ENCODE measurements around the gene FOXP1. TPM values are rescaled to one million over a fixed set of nuclear protein-coding genes. Genes with fewer than 3 reads are reported as not detected.
A peak's percentile ranks its signal among the peaks of the same experiment; 100 is the strongest.

Gene FOXP1
- total and polyA plus RNA-seq, 3 experiments from 2014 or later = 142 to 185 (median 147) TPM

- no peak overlapping the region for H3K4me3 ChIP-seq (ENCODE audit: low read length)
- H3K9me3 Mint-ChIP-seq = no peaks in the 10 kb centered on the region
- peaks cover 0 to 3% of the 10 kb centered on the region in 2 donors for H3K27me3 Mint-ChIP-seq
- no peaks in the 10 kb centered on the region for H3K36me3 ChIP-seq (ENCODE audit: insufficient read depth, low read length)
- no peak for DNase-seq
- H3K4me1 Mint-ChIP-seq = peaks cover 21 to 23% (median 23%) of the 10 kb centered on the region in 3 donors
- H3K9me3 ChIP-seq (ENCODE audit: low read length) = no peaks in the 10 kb centered on the region
- H3K27ac Mint-ChIP-seq = peak overlapping the region in 5 of 8 donors; percentile 19 to 55 (median 39)
- ChIA-PET POLR2A (no interaction called here), CTCF (interaction anchor here (1.3 to 1.5 kb wide), 2 partner anchors 13 to 500 kb away, joined by 3 to 5 read pairs; no protein-coding TSS in a partner anchor)
- peaks cover 0 to 4% (median 4%) of the 10 kb centered on the region in 3 donors for H3K36me3 Mint-ChIP-seq
- H3K27ac ChIP-seq (ENCODE audit: low read depth, low read length) = no peak overlapping the region
- peaks cover 24% of the 10 kb centered on the region for H3K4me1 ChIP-seq (ENCODE audit: insufficient read depth, low read length)
- no peak overlapping the region for H3K4me3 Mint-ChIP-seq
- no peaks in the 10 kb centered on the region for H3K27me3 ChIP-seq (ENCODE audit: insufficient read depth, low read length, poor library complexity, severe bottlenecking)
These were observed 74.5 kb downstream of the FOXP1 start for GRCh38 chr3:71509066-71509465.

- Histone ChIP-seq H3K9me3 (ENCODE audit: low read length) (no peaks in the 10 kb centered on the region), H3K36me3 (ENCODE audit: insufficient read depth, low read length) (no peaks in the 10 kb centered on the region), H3K4me1 (ENCODE audit: insufficient read depth, low read length) (peaks cover 31% of the 10 kb centered on the region), H3K27me3 (ENCODE audit: insufficient read depth, low read length, poor library complexity, severe bottlenecking) (no peaks in the 10 kb centered on the region), H3K4me3 (ENCODE audit: low read length) (no peak overlapping the region), H3K27ac (ENCODE audit: low read depth, low read length) (no peak overlapping the region)
- H3K4me3 Mint-ChIP-seq = no peak overlapping the region
- CTCF ChIA-PET = interaction anchor here (0.8 to 0.9 kb wide), 2 partner anchors 45 to 79 kb away, joined by 3 read pairs; no protein-coding TSS in a partner anchor
- peaks cover 0 to 3% of the 10 kb centered on the region in 2 donors for H3K27me3 Mint-ChIP-seq
- H3K36me3 Mint-ChIP-seq = peaks cover 2 to 10% (median 9%) of the 10 kb centered on the region in 3 donors
- no peak for DNase-seq
- peaks cover 34 to 48% (median 38%) of the 10 kb centered on the region in 3 donors for H3K4me1 Mint-ChIP-seq
- peak overlapping the region in 2 of 8 donors; percentile 46 to 84 for H3K27ac Mint-ChIP-seq
- POLR2A ChIA-PET = no interaction called here
- no peaks in the 10 kb centered on the region for H3K9me3 Mint-ChIP-seq
These were observed 77.7 kb downstream of the FOXP1 start for GRCh38 chr3:71505767-71506350.

GRCh38 chr3:71504250-71505036 is 79.1 kb downstream of the FOXP1 start:
- H3K27me3 ChIP-seq (ENCODE audit: insufficient read depth, low read length, poor library complexity, severe bottlenecking) = no peaks in the 10 kb centered on the region
- H3K9me3 Mint-ChIP-seq = no peaks in the 10 kb centered on the region
- ChIA-PET POLR2A (interaction anchor here (1.2 kb wide), 2 partner anchors 9 to 13 kb away, joined by 3 read pairs; no protein-coding TSS in a partner anchor), CTCF (no interaction called here)
- DNase-seq = no peak
- H3K4me3 ChIP-seq (ENCODE audit: low read length) = no peak overlapping the region
- no peak overlapping the region for H3K27ac ChIP-seq (ENCODE audit: low read depth, low read length)
- peak overlapping the region in 4 of 8 donors; percentile 8 to 69 (median 22) for H3K27ac Mint-ChIP-seq
- H3K27me3 Mint-ChIP-seq = peaks cover 0 to 3% of the 10 kb centered on the region in 2 donors
- H3K9me3 ChIP-seq (ENCODE audit: low read length) = no peaks in the 10 kb centered on the region
- H3K36me3 ChIP-seq (ENCODE audit: insufficient read depth, low read length) = no peaks in the 10 kb centered on the region
- peaks cover 34 to 49% (median 39%) of the 10 kb centered on the region in 3 donors for H3K4me1 Mint-ChIP-seq
- peaks cover 2 to 10% (median 9%) of the 10 kb centered on the region in 3 donors for H3K36me3 Mint-ChIP-seq
- H3K4me3 Mint-ChIP-seq = peak overlapping the region in 1 of 7 donors; percentile 19
- peaks cover 21% of the 10 kb centered on the region for H3K4me1 ChIP-seq (ENCODE audit: insufficient read depth, low read length)

- DNase-seq = no peak
- peaks cover 2 to 11% (median 10%) of the 10 kb centered on the region in 3 donors for H3K36me3 Mint-ChIP-seq
- POLR2A ChIA-PET = interaction anchor here (1.2 kb wide), 2 partner anchors 8 to 12 kb away, joined by 3 read pairs; no protein-coding TSS in a partner anchor
These were observed 79.8 kb downstream of the FOXP1 start for GRCh38 chr3:71503525-71504249.

GRCh38 chr3:71502066-71502625 is 81.4 kb downstream of the FOXP1 start:
- H3K4me1 Mint-ChIP-seq = peaks cover 50 to 72% (median 62%) of the 10 kb centered on the region in 3 donors
- ChIA-PET CTCF (interaction anchor here (1.6 kb wide), 1 partner anchor 495 kb away, joined by 4 read pairs; no protein-coding TSS in a partner anchor), POLR2A (interaction anchor here (1.0 kb wide), 1 partner anchor 57 kb away, joined by 3 read pairs; no protein-coding TSS in a partner anchor)
- Histone ChIP-seq H3K27ac (ENCODE audit: low read depth, low read length) (no peak overlapping the region), H3K36me3 (ENCODE audit: insufficient read depth, low read length) (no peaks in the 10 kb centered on the region), H3K9me3 (ENCODE audit: low read length) (no peaks in the 10 kb centered on the region), H3K27me3 (ENCODE audit: insufficient read depth, low read length, poor library complexity, severe bottlenecking) (no peaks in the 10 kb centered on the region), H3K4me1 (ENCODE audit: insufficient read depth, low read length) (peaks cover 38% of the 10 kb centered on the region), H3K4me3 (ENCODE audit: low read length) (no peak overlapping the region)
- H3K27ac Mint-ChIP-seq = peak overlapping the region in 6 of 8 donors; percentile 7 to 83 (median 64)
- no peak overlapping the region for H3K4me3 Mint-ChIP-seq
- DNase-seq = no peak
- H3K27me3 Mint-ChIP-seq = peaks cover 0 to 2% of the 10 kb centered on the region in 2 donors
- peaks cover 2 to 11% (median 10%) of the 10 kb centered on the region in 3 donors for H3K36me3 Mint-ChIP-seq
- no peaks in the 10 kb centered on the region for H3K9me3 Mint-ChIP-seq

More at GRCh38 chr3:71503525-71504249, 79.8 kb downstream of the FOXP1 start:
- Histone ChIP-seq H3K27ac (ENCODE audit: low read depth, low read length) (no peak overlapping the region), H3K36me3 (ENCODE audit: insufficient read depth, low read length) (no peaks in the 10 kb centered on the region), H3K9me3 (ENCODE audit: low read length) (no peaks in the 10 kb centered on the region), H3K4me1 (ENCODE audit: insufficient read depth, low read length) (peaks cover 22% of the 10 kb centered on the region), H3K27me3 (ENCODE audit: insufficient read depth, low read length, poor library complexity, severe bottlenecking) (no peaks in the 10 kb centered on the region), H3K4me3 (ENCODE audit: low read length) (no peak overlapping the region)
- Mint-ChIP-seq H3K9me3 (no peaks in the 10 kb centered on the region), H3K27me3 (peaks cover 0 to 2% of the 10 kb centered on the region in 2 donors), H3K4me1 (peaks cover 39 to 57% (median 47%) of the 10 kb centered on the region in 3 donors), H3K27ac (peak overlapping the region in 3 of 8 donors; percentile 12 to 75 (median 69)), H3K4me3 (peak overlapping the region in 1 of 7 donors; percentile 19)
- CTCF ChIA-PET = interaction anchor here (1.6 kb wide), 1 partner anchor 497 kb away, joined by 4 read pairs; no protein-coding TSS in a partner anchor

- POLR2A ChIA-PET = no interaction called here
- Mint-ChIP-seq H3K27me3 (peaks cover 0 to 2% of the 10 kb centered on the region in 2 donors), H3K9me3 (no peaks in the 10 kb centered on the region), H3K4me3 (no peak overlapping the region), H3K36me3 (peaks cover 2 to 12% (median 6%) of the 10 kb centered on the region in 3 donors), H3K4me1 (peaks cover 60 to 85% (median 77%) of the 10 kb centered on the region in 3 donors), H3K27ac (peak overlapping the region in 4 of 8 donors; percentile 6 to 82 (median 48))
- Histone ChIP-seq H3K4me1 (ENCODE audit: insufficient read depth, low read length) (peaks cover 52% of the 10 kb centered on the region), H3K27me3 (ENCODE audit: insufficient read depth, low read length, poor library complexity, severe bottlenecking) (no peaks in the 10 kb centered on the region), H3K9me3 (ENCODE audit: low read length) (no peaks in the 10 kb centered on the region), H3K36me3 (ENCODE audit: insufficient read depth, low read length) (no peaks in the 10 kb centered on the region), H3K27ac (ENCODE audit: low read depth, low read length) (no peak overlapping the region), H3K4me3 (ENCODE audit: low read length) (no peak overlapping the region)
- CTCF ChIA-PET = no interaction called here
- no peak for DNase-seq
These were observed 82.8 kb downstream of the FOXP1 start for GRCh38 chr3:71500696-71501095.

- POLR2A ChIA-PET = no interaction called here
- Mint-ChIP-seq H3K27me3 (no peaks in the 10 kb centered on the region), H3K27ac (peak overlapping the region in 5 of 8 donors; percentile 28 to 89 (median 57)), H3K36me3 (peaks cover 2 to 13% (median 6%) of the 10 kb centered on the region in 3 donors), H3K9me3 (no peaks in the 10 kb centered on the region), H3K4me3 (no peak overlapping the region), H3K4me1 (peaks cover 68 to 89% (median 87%) of the 10 kb centered on the region in 3 donors)
- Histone ChIP-seq H3K4me1 (ENCODE audit: insufficient read depth, low read length) (peaks cover 65% of the 10 kb centered on the region), H3K4me3 (ENCODE audit: low read length) (no peak overlapping the region), H3K27ac (ENCODE audit: low read depth, low read length) (no peak overlapping the region), H3K36me3 (ENCODE audit: insufficient read depth, low read length) (no peaks in the 10 kb centered on the region), H3K9me3 (ENCODE audit: low read length) (no peaks in the 10 kb centered on the region), H3K27me3 (ENCODE audit: insufficient read depth, low read length, poor library complexity, severe bottlenecking) (no peaks in the 10 kb centered on the region)
- CTCF ChIA-PET = no interaction called here
- DNase-seq = no peak
These were observed 84.2 kb downstream of the FOXP1 start for GRCh38 chr3:71499227-71499876.

Data from CD8-positive, alpha-beta memory T cell (primary cell).